Measurements from ENCODE around the gene C19orf25.

C19orf25 gene

DNA sequence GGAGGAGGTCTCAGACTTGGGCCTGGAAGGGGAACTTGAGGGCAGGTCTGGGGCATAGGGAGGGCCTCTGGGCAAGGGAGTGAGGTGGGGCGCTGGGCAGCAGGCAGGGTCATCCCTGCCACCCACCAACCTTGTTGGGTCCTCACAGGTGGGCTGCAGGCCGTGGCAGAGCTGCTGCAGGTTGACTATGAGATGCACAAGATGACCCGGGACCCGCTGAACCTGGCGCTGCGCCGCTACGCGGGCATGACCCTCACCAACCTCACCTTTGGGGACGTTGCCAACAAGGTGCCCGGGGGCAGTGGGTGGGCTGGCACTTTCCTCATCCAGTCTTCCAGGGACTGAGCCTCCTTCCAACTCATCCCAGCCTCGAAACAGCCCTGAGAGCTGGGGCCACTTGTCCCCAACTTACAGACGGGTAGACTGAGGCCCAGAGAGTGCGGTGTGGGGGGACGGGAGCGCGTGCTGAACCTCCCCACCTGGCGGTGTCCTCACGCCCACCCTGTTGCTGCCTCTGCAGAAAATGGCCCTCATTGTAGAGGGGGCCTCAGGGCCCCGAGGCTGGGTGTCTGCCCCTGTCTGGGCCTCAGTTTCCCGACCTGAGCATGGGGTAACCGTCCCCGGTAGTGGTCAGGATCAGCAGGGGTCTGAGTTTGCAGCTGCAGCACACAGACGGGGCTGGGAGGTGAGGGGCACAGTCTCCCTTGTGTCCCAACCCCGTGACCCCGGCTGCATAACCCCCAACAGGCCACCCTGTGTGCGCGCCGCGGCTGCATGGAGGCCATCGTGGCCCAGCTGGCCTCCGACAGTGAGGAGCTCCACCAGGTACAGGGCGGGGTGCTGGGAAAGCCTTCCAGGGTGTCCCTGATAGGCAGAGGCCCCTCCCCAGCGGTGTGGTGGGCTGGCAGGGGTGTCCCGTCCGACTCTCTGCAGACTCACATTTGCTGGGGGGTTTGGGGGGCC lies 18.7 kb downstream of the C19orf25 start:
- no peak for DNase-seq

DNA sequence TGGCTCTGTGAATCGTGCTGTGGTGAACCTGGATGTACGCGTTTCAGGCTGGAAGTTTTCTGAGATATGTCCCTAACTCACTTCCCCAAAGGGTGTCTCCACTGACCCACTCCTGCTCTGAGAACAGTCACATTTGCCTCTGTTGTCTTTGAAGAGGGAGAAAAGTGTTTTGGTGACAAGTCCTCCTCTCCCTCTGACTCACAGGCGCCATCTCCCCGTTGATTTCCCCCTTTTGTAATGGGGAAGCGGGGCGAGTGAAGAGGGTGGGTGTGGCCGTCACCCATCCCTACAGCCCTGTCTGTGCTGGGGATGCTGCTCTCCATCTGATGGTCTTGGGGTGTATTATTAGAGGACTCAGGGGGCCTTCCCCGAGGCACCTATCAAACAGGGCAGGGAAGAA lies 19.5 kb downstream of the C19orf25 start:
- no peak for DNase-seq

DNA sequence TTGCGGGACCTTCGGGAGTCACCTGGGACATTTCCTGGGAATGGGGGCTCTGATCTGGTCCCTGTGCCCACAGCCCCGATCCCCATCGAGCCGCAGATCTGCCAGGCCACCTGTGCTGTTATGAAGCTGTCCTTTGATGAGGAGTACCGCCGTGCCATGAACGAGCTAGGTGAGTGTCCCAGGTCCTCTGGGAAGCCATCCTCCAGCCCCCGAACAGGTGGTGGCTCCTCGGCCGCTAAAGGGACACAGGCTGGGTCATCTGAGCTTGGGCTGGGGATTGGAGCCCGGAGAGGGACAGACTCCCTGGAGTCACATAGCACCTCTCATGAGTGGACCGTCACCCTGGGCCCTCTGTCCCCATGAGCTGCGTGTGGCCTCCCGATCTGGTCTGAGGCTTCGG lies 21.1 kb downstream of the C19orf25 start:
- DNase-seq: no peak

DNA sequence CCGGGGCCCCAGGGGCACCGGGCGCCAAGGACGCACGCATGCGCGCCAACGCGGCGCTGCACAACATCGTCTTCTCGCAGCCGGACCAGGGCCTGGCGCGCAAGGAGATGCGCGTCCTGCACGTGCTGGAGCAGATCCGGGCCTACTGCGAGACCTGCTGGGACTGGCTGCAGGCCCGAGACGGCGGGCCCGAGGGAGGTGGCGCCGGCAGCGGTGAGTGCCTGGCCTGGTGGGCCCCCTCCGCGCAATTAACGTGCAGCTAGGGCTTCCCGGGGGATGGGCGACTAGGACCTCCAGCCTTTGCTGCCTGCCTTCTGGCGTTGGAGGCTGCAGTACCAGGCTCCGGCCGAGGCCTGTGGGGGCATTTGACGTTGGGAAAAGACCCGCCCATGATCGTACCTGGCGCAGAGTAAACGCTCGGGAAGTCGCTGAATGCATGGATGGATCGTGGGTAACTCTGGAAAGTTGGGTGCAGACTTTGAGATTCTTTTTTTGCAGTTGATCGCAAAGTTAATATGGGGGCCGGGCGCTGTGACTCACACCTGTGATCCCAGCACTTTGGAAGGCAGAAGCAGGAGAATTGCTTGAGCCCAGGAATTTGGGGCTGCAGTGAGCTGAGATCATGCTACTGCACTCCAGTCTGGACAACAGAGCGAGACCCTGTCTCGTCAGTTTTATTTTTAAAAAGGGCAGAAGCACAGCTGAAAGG lies 21.8 kb downstream of the C19orf25 start:
- no peak for DNase-seq

DNA sequence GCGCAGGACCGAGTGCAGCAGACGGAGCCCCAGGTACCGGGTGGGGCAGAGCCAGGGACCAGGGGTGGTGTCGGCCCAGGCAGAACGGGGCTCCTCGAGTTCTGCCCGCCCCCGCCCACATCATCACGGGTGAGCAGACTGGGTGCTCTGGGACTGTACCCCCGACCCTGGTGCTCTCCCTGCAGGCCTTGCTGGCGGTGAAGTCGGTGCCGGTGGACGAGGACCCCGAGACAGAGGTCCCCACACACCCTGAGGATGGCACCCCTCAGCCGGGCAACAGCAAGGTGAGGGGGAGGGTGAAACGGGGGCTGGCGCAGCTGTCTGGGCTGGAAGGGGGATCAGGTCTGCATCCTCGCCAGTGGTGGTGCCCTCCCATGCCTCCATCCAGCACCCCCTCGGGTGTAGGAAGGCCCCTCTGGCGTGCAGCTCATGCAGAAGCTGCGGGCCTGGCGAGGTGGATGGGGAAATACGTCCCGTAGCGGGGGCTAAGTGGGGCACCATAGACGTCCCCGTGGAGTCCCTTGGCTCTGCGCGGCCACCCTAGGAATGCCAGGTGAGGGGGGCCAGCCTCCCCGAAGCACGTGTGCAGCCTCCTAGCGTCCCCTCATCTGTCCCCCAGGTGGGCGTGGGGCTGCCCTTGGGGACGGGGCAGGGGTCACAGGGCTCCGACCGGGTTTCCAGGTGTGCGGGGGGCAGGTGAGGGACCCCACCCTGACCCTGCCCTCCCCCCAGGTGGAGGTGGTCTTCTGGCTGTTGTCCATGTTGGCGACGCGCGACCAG lies 22.7 kb downstream of the C19orf25 start:
- no peak for DNase-seq

DNA sequence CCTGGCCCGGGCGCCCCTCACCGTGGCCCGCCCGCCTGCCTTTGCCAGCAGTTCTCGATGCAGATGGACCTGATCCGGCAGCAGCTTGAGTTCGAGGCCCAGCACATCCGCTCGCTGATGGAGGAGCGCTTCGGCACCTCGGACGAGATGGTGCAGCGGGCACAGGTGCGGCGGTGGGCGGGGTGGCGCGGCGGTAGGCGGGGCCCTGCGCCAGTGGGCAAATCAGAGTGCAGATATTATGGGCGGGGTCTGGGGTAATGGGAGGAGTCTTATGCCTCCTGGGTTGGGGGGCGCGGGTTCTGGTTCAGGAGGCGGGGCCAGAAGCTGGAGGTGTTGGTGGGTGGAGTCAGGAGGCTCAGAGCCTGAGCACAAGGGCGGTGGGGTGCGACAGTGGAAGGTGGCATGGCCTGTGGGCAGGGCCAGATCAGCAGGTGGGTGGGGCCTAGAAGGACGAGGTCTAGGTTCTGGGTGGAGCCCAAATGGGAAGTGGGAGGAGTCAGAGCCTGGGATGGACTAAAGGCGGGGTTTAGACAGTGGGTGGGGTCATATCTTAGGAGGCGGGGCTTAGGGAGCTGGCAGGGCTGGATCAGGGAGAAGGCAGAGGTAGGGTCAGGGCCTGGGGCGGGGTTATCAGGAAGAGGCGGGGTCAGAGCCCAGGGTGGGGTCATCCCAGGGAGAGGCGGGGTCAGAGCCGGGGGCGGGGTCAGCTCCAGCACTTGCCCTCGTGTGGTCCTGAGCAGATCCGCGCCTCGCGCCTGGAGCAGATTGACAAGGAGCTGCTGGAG lies 23.5 kb downstream of the C19orf25 start:
- peak; percentile 59 for DNase-seq

DNA sequence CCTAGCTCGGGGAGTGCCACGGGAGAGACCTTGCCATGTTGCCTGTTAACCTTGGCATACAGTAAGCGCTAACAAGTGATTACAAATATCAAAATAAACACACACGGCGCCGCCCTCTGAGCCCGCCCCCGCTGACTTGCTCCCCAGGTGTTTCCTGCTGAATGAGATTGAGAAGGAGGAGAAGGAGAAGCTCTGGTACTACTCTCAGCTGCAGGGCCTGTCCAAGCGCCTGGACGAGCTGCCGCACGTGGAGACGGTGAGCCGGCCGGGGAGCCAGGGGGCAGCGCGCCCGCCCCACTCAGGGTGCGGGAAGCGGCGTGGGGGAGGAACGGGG lies 24.0 kb downstream of the C19orf25 start:
- no peak for DNase-seq

DNA sequence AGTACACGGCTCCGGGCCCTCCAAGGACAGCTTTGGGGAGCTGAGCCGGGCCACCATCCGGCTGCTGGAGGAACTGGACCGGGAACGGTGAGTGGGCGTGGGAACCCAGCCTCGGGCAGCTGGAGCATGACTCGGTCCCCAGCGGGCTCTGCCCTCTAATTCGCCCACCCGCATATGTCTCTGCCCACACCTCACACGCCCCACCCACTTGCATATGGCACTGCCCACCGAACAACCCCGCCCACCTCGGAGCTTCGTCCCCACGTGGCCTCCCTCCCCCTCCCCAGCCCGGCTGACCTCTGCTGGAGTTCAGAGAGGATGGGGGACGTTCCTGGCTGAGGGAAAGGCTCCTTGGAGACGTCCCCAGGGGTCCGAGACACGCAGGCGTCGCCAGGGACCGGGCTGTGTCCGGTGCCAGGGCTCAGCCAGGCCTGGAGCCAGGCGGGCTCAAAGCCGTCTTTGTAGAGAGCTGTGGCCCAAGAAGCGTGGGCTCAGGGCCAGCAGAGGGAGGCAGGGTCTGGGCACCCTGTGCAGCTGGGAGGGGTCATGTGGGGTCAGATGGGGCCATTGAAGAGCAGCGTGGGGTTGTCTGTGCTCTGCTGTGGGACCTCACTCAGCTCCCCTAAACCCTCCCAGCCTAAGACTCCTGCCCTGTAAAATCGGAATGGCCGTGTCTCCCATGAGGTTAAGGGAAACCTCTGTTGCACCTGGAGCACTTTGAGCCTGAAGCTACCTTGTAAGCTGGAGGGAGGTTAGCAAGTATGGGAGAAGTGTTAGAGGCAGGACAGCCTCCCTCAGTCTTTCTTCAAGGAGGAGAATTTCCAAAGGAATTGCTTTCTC lies 25.3 kb downstream of the C19orf25 start:
- DNase-seq: no peak

DNA sequence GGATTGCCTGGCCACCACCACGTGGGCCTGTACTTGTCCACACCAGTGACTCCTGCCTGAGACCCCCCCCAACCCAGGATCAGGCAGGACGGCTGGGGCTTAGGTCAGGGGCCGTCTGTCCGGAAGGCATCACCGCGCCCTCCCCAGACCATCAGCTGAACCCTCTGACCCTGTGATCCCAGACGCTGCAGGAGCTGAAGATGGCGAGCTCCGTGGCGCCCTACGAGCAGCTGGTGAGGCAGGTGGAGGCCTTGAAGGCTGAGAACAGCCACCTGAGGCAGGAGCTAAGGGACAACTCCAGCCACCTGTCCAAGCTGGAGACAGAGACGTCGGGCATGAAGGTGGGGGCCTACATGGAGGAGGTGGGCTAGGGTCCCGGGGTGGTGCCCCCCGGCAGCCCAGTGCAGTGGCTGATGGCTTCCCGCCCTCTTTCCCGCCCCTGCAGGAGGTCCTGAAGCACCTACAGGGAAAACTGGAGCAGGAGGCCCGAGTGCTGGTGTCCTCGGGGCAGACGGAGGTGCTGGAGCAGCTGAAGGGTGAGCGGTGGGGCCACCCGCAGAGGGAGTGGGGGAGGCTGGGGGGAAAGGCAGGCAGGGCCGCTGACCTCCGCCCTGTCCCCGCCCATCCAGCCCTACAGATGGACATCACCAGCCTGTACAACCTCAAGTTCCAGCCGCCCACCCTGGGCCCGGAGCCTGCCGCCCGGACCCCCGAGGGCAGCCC lies 26.1 kb downstream of the C19orf25 start:
- no peak for DNase-seq

DNA sequence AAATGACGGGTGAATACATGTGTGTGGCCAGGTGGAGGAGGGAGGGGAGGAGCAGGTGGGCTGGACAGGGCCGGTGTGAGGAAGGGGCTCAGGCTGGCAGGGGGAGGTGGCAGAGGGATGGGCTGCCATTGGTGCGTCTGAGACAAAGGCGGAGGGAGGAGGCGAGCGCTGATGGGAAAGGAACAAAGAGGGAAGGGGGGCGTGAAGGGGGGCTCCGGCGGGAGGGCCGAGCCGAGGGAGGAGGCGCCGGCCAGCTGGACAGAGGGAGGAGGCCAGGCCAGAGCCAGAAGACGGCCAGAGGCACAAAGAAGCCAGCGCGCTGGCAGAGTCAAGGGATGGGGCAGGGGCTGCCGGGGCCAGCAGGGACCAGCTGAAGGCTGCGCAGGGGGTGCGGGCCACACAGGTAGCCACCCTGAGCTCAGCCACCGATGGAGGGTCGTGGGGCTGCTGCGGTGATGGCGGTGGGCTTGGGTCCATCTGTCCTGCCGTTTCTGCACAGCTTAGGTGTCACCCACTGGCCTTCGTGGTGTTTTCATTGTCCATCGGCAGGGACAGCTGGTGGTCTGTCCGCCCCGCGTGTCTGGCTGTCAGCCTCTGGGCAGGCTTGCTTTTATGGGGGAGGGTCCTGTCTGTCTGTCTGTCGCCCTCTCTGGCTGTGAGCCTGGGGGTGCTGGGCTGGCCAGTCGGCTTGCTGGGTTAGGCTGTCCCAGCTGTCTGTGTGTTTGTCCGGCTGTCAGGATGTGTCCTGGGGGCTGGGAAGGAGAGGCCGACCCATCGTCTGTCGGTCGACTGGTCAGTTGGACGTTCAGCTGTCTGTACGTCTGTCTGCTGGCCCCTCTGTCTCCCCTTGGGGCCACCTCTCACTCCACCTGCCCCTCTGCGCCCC lies 26.9 kb downstream of the C19orf25 start:
- DNase-seq: no peak

DNA sequence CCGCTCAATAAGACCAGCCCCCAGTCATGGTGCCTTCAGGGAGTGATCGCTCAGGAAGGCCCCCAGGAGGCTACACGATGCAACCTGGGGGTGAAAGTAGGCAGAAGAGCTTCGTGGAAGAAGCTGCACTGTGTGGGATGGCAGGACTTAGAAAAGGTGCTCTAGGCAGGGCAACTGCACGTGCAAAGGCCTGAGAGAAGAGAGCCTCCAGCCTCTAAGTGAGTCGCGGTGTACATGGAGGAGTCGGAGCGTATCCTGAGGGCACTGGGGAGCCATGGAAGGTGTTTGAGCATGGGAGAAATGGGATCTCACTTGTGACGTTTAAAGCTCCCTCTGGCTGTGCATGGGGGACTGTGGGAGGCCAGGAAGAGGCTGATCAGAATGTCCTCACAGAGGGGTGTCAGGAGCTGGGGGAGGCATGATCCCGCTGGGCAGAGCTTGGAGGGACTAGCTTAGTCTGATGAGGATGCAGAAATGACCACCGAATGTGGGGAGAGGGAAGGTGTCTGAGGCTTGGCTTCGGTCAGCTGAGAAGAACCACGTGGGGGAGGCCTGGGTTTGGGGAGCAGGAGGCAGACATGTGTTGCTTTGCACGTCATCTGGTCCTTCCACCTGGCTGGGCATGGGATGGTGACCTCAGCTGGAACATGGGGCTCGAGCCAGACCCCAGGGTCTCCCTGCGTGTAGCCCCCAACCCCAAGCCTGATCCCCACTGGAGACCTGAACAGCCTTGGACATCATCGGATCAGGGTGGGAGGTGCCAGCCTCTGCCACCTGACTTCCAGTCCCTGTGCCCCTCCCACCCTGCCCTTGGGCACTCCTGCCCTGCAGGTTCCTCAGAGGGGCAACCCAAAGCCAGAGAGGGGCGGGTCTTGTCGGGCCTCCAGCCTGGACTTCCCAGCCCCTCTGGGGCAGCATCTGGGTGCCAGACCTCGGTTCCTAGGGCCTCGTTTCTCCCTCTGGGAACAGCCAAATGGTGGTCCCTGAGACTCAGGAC lies 28.0 kb downstream of the C19orf25 start:
- DNase-seq: no peak

DNA sequence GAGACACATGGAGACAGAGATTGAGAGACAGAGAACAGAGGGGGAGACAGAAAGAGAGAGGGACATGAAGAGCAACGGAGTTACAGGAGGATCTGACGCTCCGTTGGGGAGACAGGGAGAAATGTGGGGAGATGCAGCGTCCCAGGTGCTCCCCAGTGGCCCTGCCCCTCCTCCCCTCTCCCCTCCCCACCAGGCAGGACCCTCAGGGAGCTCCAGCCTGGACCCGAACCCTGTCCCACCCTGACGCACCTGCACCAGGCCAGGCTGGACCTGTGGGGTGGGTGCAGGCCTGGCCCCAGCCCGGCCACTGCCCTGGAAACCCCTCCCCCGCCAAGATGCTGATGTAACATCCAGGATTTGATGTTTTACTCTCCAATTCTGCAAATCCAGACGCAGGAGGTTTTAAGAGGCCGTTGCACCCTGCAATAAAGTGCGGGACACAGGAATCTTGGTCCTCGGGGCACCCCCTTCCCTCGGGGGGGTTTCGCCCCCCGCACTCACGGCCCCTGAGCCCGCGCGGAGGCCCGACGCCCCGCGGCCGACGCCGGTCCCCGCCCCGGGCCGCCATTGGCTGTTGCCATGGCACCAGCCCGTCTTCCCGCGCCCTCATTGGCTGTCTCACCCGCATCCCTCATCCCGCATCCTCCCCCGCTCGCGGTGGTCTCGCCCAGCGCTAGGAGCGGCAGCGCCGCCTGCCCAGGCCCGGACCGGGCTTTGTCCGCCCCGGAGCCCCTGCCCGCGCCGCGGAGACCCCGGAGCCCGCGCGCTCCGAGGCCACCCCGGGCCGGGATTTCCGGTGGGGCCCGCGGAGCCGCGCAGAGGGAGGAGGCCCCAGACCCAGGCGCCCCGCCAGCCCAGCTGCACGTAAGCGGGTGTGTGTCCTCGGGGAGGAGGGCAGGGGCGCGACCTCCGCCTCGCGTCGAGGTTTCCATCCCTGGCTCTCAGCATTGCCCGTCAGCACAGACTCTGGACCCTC lies 29.3 kb downstream of the C19orf25 start, which contains the start of gene APC2:
Gene APC2, plus strand, starts transcription at position 655 of the 976 bp plus-strand sequence. CDS start 2,881 bp downstream, outside the sequence.
- DNase-seq: no peak

DNA sequence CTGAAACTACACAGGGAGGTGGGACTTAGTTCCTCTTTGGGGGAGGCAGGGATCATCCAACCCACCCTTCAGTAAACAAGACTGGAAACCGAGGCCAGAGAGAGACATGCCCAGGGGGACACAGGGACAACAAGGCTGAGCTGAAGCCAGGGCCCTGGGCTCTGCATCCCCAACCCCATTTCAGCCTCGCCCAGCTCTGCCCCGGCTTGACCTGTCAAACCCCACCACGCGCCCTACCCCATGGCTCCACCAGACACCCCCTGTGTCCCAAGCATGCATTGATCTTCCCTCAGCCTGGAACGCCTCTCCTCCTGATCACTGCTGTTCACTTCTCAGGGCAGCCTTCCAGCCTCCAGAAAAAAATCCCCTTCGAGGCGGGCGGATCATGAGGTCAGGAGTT lies 31.1 kb downstream of the C19orf25 start:
- no peak for DNase-seq

DNA sequence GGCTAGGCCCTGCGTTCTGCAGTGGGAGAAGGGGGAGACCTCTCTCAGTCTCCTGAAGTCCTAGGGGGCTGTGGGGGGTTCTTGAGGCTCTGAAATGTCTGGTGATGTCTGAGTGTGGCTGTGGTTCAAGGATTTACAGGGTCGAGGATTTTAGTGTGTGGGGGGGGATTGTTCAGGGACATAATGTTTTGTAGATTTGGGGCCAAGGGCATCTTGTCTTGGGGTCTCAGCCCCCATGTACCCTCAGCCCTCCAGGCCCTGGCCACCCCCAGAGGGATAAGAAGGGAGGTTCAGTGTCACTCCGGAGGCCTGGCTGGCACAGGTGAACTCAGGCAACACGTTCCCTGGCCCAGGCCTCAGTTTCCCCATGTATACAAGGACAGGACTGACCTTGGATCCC lies 31.5 kb downstream of the C19orf25 start:
- DNase-seq: no peak

DNA sequence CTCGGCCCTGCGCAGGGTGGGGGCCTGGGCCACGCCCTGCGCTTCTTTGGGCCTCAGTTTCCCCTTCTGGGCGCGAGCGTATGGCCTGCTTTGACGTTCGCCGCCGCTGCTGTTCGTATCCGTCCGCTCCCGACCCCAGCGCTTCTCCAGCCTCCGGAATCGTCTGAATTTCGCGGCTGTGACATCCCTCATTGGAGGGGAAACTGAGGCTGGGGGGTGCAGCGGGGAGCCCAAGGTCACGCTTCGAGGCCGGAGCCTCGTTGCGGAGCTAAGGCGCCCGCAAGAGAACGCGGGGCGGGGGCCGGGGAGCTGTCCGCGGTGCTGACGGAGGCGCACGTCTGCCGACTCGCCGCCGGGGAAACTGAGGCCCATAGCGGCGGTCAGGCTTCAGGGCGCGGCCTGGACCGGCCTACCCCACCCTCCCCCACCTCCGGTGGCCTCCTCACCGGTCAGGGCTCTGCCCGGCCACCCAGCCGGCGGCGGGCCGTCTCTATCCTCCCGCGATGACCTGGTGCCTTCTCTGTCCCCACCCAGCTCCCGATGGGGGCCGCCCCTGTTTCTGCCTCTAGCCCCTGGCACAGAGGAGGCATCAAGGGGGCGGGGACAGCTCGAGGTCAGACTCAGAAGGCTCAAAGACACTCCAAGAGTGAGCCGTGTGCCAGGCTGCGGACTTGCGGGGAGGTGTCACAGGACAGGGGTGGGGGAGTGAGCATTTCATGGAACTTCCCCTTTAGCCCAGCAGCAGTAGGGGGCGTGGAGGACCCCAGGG lies 32.1 kb downstream of the C19orf25 start:
- no peak for DNase-seq

DNA sequence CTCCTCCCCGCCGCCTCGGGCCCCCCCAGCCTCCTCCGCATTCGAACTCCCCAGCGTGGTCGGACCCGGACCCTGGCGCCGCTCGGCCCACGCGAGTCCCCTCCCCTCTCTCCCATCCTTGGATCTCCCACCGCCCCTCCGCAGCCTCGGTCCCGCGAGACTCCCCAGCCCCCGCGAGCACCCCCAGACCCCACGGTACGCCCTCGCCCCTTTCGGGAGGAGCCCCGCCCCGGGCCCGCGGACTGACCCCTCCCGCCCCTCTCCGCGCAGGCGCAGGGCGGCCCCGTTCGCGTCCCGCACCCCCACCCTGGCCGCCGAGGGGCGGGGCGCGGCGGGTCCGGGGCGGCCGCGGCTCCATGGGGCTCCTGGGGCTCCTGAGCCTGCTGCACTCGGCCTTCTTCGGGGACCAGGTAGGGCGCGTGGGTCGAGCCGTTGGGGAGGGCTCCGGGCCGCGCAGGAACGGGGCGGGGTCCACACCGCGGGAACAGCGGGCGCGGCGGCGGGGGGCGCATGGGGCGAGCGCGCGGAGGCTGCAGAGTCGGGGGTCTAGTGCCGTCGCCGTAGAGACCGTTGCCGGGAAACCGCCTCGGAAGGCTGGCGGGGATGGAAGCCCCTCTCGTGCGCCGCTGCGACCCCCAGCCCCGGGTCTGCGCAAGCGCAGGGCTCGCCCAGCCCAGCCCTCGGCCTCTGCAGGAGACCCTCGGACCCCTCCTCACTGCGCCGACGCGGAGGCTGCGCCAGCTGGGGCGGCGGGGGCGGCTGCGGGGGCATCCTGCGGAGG lies 32.9 kb downstream of the C19orf25 start:
- no peak for DNase-seq
